ENCODE measurements around the gene TRIM68.

TRIM68 gene

DNA sequence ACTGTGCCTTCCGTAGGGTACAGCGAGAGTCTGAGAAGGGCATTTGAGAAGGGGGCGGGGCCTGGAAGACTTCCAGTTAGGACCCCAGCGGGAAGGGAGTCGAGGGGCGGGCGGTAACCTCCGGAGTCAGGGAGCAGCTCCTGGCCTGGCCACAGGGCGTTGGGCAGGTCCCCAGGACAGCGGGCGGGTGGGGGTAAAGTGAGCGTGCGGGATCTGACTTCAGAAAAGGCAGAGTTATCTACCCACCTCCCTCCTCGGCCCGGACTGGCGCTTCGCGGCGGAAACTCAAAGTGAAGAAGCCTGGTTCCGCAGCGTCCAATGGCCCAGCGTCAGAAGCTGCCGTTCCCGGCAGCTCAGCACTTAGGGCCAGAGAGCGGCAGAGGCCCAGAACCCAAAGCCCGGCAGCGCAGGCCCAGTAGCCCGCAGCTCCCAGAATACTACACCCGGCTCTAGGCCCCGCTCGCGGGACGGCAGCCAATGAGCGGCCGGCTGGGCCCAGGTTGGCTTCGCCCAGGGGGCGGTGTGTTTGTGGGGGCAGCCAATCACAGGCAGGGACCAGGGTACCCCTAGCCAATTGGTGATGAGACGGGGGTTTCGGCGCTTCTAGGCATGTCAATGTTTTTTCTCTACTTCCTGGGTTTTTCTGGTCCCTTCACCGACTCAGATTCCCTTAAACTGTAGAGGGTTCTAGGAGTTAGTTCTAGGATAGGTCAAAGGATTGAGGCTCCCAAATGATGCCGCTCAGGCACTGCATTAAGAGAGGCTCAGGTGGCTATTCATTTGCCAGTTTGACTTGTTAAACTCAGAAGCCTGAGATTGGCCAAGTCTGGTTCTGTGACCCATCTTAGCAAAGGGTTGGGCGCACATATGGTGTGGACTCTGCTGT is at the start of gene TRIM68:
TSS of gene TRIM68 (minus strand) at position 451 of the 886 bp plus-strand sequence. CDS start 2,727 bp downstream, outside the sequence.
- DNase-seq (ENCODE audit: low read depth, low spot score) = peak; percentile 98

- DNase-seq (ENCODE audit: low read depth, low spot score) = no peak
These were observed 46.8 kb upstream of the TRIM68 start for GRCh38 chr11:4654635-4655369.

DNA sequence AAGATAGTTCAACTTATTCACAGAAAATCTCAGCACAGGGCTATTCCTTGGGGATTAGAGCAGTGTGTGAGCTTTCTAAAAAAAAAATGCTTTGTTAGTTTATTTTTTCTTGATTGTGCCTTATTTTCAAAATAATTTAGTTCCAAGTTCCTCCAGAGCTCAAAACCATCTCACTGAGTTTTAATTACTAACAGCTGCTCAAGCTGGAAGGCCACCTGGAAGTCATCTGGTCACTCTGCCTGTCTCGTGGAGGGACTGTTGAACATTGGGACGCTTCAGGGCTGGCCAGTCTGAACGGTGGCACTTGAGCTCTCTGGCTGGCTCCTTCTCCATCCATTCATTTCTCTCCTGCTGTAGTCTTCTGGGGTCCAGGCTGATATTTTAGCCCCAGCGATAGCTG is 39.7 kb upstream of the TRIM68 start:
- no peak for DNase-seq (ENCODE audit: low read depth, low spot score)

DNA sequence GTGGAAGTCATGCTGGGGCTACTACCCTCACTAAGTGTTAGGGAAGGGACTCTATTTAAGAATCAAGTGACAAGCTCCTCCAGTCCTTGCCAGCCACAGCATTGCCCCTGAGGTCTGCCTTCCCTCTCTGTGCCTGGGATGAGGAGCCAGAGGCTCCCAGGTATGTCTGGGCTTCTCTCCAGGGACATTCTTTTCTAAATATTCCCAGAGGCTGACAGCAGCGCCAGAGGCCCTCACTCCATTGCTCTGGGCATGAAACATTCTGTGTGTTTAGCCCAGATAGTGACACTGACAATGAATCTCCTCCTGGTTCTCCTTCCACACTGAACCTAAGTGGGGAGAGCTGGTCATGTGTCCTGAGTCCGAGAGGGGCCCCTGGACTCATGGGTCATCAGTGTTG is 37.9 kb upstream of the TRIM68 start:
- no peak for DNase-seq (ENCODE audit: low read depth, low spot score)

- no peak for DNase-seq (ENCODE audit: low read depth, low spot score)
These were observed 36.2 kb upstream of the TRIM68 start for GRCh38 chr11:4644233-4644632.

GRCh38 chr11:4643682-4644081 is 35.7 kb upstream of the TRIM68 start, which contains the start of gene OR51E1:
OR51E1 (plus strand) TSS chr11:4643982; CDS start chr11:4652527, 8,545 bp downstream.
- no peak for DNase-seq (ENCODE audit: low read depth, low spot score)

DNA sequence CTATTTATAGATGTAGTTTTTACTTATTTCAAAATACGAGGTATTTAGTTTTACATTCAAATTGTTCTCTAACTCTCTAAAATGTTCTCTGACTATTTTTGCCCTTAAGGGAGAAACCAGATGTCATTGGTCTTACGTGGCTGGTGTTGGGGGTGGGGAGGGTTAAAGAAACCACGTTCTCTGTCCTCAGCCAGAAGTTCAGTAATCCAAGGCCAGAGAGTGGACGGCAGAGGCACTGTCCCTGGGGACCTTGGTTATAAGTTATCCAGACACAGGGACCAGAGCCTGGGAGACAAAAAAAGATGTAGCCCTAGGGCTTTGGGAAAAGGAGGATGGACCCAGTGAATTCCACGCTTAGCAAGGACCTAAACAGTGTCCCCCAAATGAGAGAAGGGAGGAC is 35.0 kb upstream of the TRIM68 start:
- DNase-seq (ENCODE audit: low read depth, low spot score) = no peak

DNA sequence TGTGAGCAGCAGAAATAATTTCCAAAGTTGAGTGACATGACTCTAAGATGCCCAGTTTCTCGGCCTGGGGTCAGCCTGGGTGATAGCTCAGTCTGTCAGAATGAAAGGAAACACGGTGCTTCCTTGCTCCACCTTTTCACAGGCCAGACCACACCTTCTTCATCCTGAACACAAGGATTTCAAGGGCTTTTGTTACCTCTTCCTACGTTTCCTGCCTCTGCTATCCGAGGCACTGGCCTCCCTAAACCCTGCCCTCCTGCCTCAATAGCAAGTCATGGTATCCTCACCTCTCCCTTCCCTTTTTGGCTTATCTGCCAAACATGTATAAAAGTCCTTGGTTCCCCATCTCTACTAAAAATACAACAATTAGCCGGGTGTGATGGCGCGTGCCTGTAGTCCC is 34.0 kb upstream of the TRIM68 start:
- no peak for DNase-seq (ENCODE audit: low read depth, low spot score)

- no peak for DNase-seq (ENCODE audit: low read depth, low spot score)
These were observed 33.5 kb upstream of the TRIM68 start for GRCh38 chr11:4641501-4641900.

DNA sequence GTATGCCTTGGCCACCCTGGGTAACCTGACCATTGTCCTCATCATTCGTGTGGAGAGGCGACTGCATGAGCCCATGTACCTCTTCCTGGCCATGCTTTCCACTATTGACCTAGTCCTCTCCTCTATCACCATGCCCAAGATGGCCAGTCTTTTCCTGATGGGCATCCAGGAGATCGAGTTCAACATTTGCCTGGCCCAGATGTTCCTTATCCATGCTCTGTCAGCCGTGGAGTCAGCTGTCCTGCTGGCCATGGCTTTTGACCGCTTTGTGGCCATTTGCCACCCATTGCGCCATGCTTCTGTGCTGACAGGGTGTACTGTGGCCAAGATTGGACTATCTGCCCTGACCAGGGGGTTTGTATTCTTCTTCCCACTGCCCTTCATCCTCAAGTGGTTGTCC is 31.9 kb upstream of the TRIM68 start:
- no peak for DNase-seq (ENCODE audit: low read depth, low spot score)

- no peak for DNase-seq (ENCODE audit: low read depth, low spot score)
These were observed 29.6 kb upstream of the TRIM68 start for GRCh38 chr11:4637662-4638047.

DNA sequence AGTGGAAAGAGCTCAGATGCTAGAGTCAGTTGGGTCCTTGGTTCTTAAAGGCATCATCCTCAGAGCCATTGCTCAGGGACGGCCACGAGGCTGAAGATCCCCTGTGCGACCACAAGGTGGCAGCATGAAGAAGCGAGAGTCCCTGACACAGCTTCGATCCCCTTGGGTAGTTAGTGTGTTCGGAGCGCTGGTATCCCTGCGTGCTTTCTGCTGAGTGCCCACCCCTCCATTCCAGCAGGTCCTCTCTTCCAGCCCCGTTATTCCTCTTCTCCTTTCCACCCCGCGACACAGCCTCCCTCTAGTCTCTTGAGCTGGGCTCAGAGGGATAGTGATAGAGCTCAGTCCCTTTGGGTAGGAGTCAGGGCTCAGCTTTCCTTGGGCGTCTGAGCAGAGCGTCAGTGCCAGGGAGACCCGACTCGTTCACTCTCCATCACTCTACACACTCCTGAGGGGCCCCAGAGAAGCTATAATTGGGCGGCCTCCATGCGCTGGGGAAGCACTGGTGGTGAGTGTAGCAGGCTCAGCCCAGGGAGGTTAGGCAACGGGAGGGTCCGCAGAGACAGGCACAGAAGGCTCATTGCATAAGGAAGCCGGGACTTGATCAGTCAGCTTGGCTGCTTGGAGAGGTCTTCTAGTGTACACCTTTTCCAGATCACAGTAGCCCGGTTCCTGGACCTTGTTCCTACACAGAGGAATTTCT is 29.1 kb upstream of the TRIM68 start, which contains the start of gene OR51D1:
TSS of gene OR51D1 (plus strand) at position 516 of the 700 bp plus-strand sequence. CDS start 2,314 bp downstream, outside the sequence.
- peak; percentile 85 for DNase-seq (ENCODE audit: low read depth, low spot score)

GRCh38 chr11:4636136-4636535 is 28.1 kb upstream of the TRIM68 start:
- DNase-seq (ENCODE audit: low read depth, low spot score) = no peak

DNA sequence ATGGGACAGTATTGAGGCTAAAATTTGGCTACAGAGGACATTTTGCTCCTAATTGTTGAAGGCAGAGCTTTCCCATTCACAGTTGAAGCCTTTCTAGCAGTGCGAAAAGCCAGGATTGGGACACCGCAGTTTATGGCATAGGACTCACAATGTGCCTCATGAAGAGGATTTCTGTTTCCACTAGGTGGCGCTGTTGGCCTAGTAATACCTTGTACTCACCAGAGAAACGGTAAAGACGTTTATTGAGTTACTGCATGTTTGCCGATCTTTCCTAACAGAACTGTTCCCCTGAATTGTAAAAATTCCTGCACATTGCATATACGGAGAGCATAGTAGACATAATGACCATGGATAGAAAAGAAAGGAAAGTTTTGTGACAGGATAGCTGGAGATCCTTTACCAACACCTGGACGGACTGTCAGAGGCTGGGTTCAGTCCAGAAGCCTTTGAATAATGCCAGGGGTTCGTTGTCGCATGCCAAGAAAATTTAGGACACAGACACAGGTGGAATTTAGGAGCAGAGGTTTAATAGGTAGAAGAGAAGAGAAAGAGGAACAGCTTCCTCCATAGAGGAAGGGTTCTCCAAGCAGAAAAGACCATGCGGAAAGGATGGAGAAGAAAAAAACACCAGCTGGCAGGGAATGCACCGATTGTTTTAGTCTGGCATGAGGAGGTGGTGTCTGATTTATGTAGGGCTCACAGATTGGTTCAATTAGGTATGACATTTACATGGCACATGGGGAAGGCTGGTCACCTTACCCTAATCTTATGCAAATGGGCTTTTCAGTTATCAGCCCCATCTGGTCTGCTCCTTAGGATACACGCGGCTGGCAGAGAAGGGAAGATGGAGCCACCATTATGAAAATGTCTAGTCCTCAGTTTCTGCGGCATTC is 18.4 kb upstream of the TRIM68 start:
- DNase-seq (ENCODE audit: low read depth, low spot score) = peak; percentile 60

DNA sequence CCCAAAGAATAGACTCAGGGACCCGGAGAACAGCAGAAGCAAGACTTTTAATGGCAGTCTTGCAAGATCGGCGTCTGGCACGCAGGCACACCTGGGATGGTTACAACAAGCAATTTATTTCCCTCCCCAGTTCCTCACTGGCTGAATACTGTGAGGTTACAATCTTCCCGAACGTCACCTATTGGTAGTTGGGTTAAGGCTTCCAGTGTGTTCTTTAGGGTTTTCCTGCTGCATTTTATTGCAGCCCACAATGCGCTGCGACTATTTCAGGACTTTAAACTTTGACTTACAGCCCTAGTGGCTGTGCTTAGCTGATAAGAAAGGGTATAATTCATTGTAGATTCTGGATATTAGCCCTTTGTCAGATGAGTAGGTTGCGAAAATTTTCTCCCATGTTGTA is 11.5 kb upstream of the TRIM68 start:
- DNase-seq (ENCODE audit: low read depth, low spot score) = no peak

GRCh38 chr11:4615856-4616444 is 7.9 kb upstream of the TRIM68 start:
- no peak for DNase-seq (ENCODE audit: low read depth, low spot score)

DNA sequence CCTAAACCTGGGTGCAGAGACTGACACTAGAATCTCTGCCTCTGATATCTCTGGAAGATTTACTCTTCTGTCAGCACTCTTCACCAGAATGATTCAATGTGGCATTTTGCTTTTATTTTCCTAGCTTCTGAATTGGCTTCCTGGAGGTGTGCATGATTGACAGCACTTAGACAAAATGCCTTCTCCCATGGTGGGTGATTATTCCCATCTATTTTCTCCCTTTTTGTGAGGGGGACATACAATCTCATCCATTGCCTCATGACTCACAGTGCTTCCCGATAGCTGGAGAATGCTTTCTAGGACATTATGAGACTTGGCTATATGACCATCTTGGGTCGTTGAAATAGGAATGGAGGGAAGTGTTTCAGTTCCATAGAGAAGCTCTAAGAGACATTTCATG is 4.0 kb upstream of the TRIM68 start:
- no peak for DNase-seq (ENCODE audit: low read depth, low spot score)

DNA sequence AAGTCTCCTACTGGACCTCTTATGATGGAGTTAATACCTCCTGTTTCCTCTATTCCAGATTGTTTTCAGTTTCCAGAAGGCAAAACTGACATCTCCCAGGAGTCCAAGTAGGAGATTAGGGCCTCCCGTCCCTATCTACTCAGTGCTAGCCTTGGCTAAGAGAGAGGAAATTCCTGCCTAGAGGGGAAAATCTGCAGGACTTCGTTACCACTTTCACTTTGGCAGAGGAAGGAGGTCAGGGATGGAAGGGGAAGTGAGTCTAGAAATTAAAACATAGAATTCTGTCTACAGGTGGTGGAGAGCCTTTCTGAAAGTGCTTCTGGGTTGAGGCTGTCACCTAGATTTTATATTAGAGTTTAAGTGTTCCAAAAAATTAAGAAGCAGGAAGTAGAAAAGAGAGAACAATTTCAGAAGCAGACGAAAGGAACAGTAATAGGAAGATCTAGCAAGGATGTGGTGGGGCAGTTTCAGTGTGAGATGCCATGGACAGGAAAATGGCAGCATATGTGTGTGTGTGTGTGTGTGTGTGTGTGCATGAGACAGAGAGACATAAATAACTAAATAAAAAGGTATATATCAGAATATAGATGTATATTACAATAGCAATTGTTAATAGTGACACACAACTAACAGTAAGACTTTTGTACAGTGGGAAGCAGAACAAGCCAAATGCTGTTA is 2.4 kb upstream of the TRIM68 start:
- no peak for DNase-seq (ENCODE audit: low read depth, low spot score)

DNA sequence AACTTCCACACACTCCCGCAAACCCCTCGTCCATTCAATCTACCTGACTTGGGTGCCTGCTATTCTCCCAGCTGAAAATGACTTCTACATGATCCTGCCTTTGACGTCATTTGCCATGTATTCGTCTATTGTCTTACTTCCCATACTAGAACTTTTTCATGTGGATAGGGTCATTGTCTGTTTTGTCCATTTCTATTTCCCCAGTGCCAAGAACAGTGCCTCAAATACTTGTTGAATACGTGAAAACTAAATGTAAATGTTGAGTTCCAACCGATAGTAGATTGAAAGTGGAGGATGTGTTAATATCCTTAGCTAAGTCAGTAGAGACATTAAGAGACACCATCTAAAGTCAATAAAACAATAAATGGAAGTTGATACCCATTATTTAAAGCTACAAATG is 935 bp downstream of the TRIM68 start:
- no peak for DNase-seq (ENCODE audit: low read depth, low spot score)
